HG02884 (cell line): ENCODE measurements around the gene EXOC3.
"Not testable (repeated sequence)": the region's sequence is repeated elsewhere in the genome, so short reads cannot be mapped to it uniquely, and the experiment has no call there.

Experiments
- ATAC-seq: cut with Tn5 transposase; IDR thresholded peaks from one replicate; pipeline ENCODE4 v1.9.1; 2021; ENCODE audit warnings: mild to moderate bottlenecking, moderate library complexity; ENCODE audit not compliant: unreplicated experiment

EXOC3 gene

GRCh38 chr5:406041-406440 lies 36.9 kb upstream of the EXOC3 start:
- no peak for ATAC-seq

GRCh38 chr5:407051-407450 lies 35.9 kb upstream of the EXOC3 start:
- no peak for ATAC-seq

GRCh38 chr5:407801-408268 lies 35.1 kb upstream of the EXOC3 start:
- ATAC-seq: no peak

GRCh38 chr5:410911-411517 lies 32.0 kb upstream of the EXOC3 start:
- no peak for ATAC-seq

GRCh38 chr5:411728-412127 lies 31.2 kb upstream of the EXOC3 start:
- no peak for ATAC-seq

- ATAC-seq: not testable (repeated sequence)
These were observed 27.7 kb upstream of the EXOC3 start for GRCh38 chr5:414991-415927.

GRCh38 chr5:415928-416635 lies 26.9 kb upstream of the EXOC3 start:
- ATAC-seq: no peak

- ATAC-seq: no peak
These were observed 26.4 kb upstream of the EXOC3 start for GRCh38 chr5:416636-416960.

GRCh38 chr5:417301-418161 lies 25.4 kb upstream of the EXOC3 start:
- ATAC-seq: no peak

- no peak for ATAC-seq
These were observed 24.5 kb upstream of the EXOC3 start for GRCh38 chr5:418162-419121.

GRCh38 chr5:419970-420369 lies 23.0 kb upstream of the EXOC3 start:
- ATAC-seq: no peak

- ATAC-seq: no peak
These were observed 22.2 kb upstream of the EXOC3 start for GRCh38 chr5:420632-421286.

GRCh38 chr5:421287-421880 lies 21.6 kb upstream of the EXOC3 start:
- no peak for ATAC-seq

- no peak for ATAC-seq
These were observed 21.1 kb upstream of the EXOC3 start for GRCh38 chr5:421901-422300.

- no peak for ATAC-seq
These were observed 20.4 kb upstream of the EXOC3 start for GRCh38 chr5:422323-423232.

- ATAC-seq: no peak
These were observed 19.8 kb upstream of the EXOC3 start for GRCh38 chr5:423233-423565.

- no peak for ATAC-seq
These were observed 19.2 kb upstream of the EXOC3 start for GRCh38 chr5:423626-424261.
